Left ventricle myocardium inferior (tissue), 1 donor: ENCODE measurements around the gene ROPN1. TPM values are rescaled to one million over a fixed set of nuclear protein-coding genes. Genes with fewer than 3 reads are reported as not detected.
"Not testable (repeated sequence)": the region's sequence is repeated elsewhere in the genome, so short reads cannot be mapped to it uniquely, and the experiment has no call there.

Experiments
- DNase-seq: peaks from one replicate; pipeline ENCODE4 v3.0.0-alpha.2; 2020
- H3K27ac ChIP-seq: fragments of 200-600 bp; replicated peaks from 2 replicates; pipeline ENCODE4 v1.8.0; 2021
- H3K27me3 ChIP-seq: fragments of 200-600 bp; 2 replicates; pipeline ENCODE4 v1.8.0; 2021; ENCODE audit warnings: low read depth
- H3K36me3 ChIP-seq: fragments of 200-600 bp; 2 replicates; pipeline ENCODE4 v1.8.0; 2021
- H3K4me1 ChIP-seq: fragments of 200-600 bp; 2 replicates; pipeline ENCODE4 v1.8.0; 2021
- H3K4me3 ChIP-seq: fragments of 200-600 bp; 2 replicates; pipeline ENCODE4 v1.8.0; 2021; ENCODE audit warnings: mild to moderate bottlenecking, moderate library complexity
- H3K9me3 ChIP-seq: fragments of 200-600 bp; replicated peaks from 2 replicates; pipeline ENCODE4 v1.8.0; 2021
- intact Hi-C: fragments of 100-400 bp; cut with micrococcal nuclease; formaldehyde crosslinking; loops from one replicate; pipeline ENCODE4 v1.11.0; 2022
- total RNA-seq: library from RNA; stranded (reverse); fragmentation: NEBNext Ultra II Directional; extraction: Animal tissue kit (Norgen Biotek cat#: 25700); gene quantifications from one replicate; pipeline ENCODE4 v1.2.1, GENCODE V29; 2021
- TF ChIP-seq, protein P1 (sequence below): fragments of 200-600 bp; IDR thresholded peaks from 2 replicates; pipeline ENCODE4 v1.8.0; 2021; ENCODE audit warnings: antibody characterized with exemption, mild to moderate bottlenecking, borderline replicate concordance
- donor health status: DM: no; HTN: yes; CAD: no; lungs with severe emphysema.

ROPN1 gene
- total RNA-seq, 1 donor from 2014 or later = not detected

GRCh38 chr3:124019291-124019690, 27.4 kb upstream of the ROPN1 start:
- Histone ChIP-seq H3K4me1 (no peaks in the 10 kb centered on the region), H3K4me3 (no peak overlapping the region), H3K27me3 (no peaks in the 10 kb centered on the region), H3K9me3 (peaks cover 4% of the 10 kb centered on the region), H3K36me3 (no peaks in the 10 kb centered on the region), H3K27ac (no peak overlapping the region)
- TF ChIP-seq, protein P1, sequence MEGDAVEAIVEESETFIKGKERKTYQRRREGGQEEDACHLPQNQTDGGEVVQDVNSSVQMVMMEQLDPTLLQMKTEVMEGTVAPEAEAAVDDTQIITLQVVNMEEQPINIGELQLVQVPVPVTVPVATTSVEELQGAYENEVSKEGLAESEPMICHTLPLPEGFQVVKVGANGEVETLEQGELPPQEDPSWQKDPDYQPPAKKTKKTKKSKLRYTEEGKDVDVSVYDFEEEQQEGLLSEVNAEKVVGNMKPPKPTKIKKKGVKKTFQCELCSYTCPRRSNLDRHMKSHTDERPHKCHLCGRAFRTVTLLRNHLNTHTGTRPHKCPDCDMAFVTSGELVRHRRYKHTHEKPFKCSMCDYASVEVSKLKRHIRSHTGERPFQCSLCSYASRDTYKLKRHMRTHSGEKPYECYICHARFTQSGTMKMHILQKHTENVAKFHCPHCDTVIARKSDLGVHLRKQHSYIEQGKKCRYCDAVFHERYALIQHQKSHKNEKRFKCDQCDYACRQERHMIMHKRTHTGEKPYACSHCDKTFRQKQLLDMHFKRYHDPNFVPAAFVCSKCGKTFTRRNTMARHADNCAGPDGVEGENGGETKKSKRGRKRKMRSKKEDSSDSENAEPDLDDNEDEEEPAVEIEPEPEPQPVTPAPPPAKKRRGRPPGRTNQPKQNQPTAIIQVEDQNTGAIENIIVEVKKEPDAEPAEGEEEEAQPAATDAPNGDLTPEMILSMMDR = no peak
- no peak for DNase-seq
- intact Hi-C loops = loop anchor here (5.0 to 10.0 kb wide), 3 partner anchors 58 to 446 kb away; no protein-coding TSS in a partner anchor

DNA sequence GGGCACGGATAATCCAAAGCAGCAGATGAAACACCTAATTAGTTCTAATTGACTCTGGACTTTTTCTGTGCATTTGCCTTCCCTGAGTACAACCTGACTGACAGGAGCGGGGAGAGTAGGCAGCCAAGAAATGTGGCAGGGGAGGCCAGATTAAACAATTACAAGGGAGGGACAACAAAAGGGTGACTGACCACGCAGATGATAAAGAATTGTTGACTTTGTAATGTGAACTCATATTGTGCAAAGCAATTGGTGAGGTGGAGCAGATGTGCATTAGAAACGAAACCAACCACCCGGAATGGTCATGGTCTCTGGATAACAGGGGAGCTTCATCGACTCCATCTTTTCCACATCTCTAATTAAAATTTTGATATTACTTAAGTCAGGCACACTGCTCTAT, 25.6 kb upstream of the ROPN1 start:
- H3K4me3 ChIP-seq, H3K27me3 ChIP-seq, DNase-seq, H3K36me3 ChIP-seq, H3K9me3 ChIP-seq, H3K27ac ChIP-seq, H3K4me1 ChIP-seq: not testable (repeated sequence)
- intact Hi-C loops = loop anchor here (5.0 to 10.0 kb wide), 3 partner anchors 60 to 447 kb away; no protein-coding TSS in a partner anchor

DNA sequence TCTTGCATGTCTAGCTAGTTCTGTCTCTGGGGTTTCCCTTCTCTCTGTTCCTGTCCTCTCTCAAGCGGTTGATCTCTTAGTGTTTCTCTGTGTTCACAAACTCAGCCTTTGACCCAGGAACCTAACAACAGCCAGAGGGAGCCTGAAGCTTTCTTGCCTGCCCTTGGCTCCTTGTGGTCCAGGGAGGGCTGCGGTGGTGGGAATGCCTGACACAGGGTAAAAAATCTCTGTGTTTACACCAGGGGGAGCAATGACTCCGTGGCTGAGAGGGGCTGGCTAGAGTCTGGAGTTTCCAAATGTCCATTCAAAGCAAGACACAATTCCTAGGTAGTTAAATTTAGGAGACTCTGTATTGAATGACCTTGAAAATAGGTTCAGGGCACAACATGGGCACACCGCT, 24.6 kb upstream of the ROPN1 start:
- not testable (repeated sequence) for H3K4me3 ChIP-seq, H3K27ac ChIP-seq, H3K4me1 ChIP-seq, H3K36me3 ChIP-seq, H3K27me3 ChIP-seq, H3K9me3 ChIP-seq
- peak; percentile 24 for DNase-seq
- TF ChIP-seq, protein P1 = peak; percentile 73
- intact Hi-C loops = loop anchor here (5.0 to 10.0 kb wide), 3 partner anchors 61 to 448 kb away; no protein-coding TSS in a partner anchor

DNA sequence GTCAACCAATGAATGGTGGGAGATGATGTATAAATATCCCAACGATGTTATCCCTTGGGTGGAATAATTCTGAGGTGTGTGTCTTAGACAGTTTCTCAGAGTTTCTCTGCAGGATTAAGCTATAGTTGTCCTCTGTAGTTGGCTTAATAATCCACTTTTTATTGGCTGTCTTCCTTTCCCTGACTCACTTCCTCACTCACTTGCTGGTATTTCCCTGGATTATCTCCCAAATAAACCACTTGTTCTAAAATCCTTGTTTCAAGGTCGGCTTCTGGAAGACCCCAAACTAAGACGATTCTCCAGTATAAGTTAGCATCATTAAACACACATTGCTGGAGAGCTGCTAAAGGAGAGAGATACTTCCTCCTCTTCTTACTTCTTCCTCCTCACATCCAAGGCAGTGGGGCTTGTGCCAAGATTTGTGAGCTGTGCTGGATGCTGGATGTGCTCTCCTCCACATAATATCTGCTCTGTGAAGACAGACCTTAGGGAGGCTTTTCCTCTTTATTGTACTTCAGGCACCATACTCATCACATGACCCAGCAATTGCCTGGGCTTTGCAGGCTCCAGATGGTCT, 22.5 kb upstream of the ROPN1 start:
- Histone ChIP-seq H3K36me3 (no peaks in the 10 kb centered on the region), H3K27ac (no peak overlapping the region), H3K4me3 (no peak overlapping the region), H3K27me3 (no peaks in the 10 kb centered on the region), H3K4me1 (no peaks in the 10 kb centered on the region), H3K9me3 (no peaks in the 10 kb centered on the region)
- intact Hi-C loops = loop anchor here (10.0 kb wide), 1 partner anchor 450 kb away; no protein-coding TSS in a partner anchor
- no peak for DNase-seq
- TF ChIP-seq, protein P1 = no peak

DNA sequence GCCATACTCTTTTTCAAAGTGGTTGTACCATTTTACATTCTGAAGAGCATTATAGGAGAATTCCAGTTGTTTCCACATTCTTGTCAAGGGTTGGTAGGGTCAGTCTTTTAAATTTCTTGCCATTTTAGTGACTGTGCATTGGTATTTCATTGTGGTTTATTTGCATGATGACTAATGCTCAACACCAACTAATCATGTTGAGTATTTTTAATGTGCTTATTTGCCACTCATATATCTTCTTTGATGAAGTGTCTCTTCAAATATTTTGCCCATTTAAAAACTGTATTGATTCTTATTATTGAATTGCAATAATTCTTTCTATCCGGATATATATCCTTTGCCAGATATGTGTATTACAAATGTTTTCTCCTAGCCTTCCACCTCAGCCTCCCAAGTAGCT, 16.4 kb upstream of the ROPN1 start:
- H3K36me3 ChIP-seq, H3K4me1 ChIP-seq, H3K9me3 ChIP-seq, DNase-seq, H3K4me3 ChIP-seq, H3K27ac ChIP-seq, intact Hi-C loops: not testable (repeated sequence)
- H3K27me3 ChIP-seq = peaks cover 19% of the 10 kb centered on the region

GRCh38 chr3:124007186-124007585, 15.3 kb upstream of the ROPN1 start:
- Histone ChIP-seq H3K27ac (no peak overlapping the region), H3K4me3 (no peak overlapping the region), H3K27me3 (peaks cover 19% of the 10 kb centered on the region), H3K36me3 (no peaks in the 10 kb centered on the region), H3K4me1 (no peaks in the 10 kb centered on the region), H3K9me3 (no peaks in the 10 kb centered on the region)
- TF ChIP-seq, protein P1 = no peak
- no peak for DNase-seq
- intact Hi-C loops = no loop called here

GRCh38 chr3:124002405-124003079, 10.6 kb upstream of the ROPN1 start:
- H3K27ac ChIP-seq, H3K4me3 ChIP-seq, H3K36me3 ChIP-seq, H3K9me3 ChIP-seq, DNase-seq, intact Hi-C loops, H3K4me1 ChIP-seq: not testable (repeated sequence)
- peaks cover 19% of the 10 kb centered on the region for H3K27me3 ChIP-seq

- DNase-seq, H3K4me1 ChIP-seq, H3K27ac ChIP-seq, H3K36me3 ChIP-seq, H3K27me3 ChIP-seq, intact Hi-C loops, H3K4me3 ChIP-seq: not testable (repeated sequence)
- peaks cover 10% of the 10 kb centered on the region for H3K9me3 ChIP-seq
Measured at GRCh38 chr3:124001366-124001765, 9.4 kb upstream of the ROPN1 start.
